Heart left ventricle (tissue), 13 donors: ENCODE measurements around the gene LHFPL3.

Experiments used
- POLR2A ChIP-seq, 2 donors: fragments of 450-650 bp; IDR thresholded peaks; one replicate each; pipeline ENCODE4 v1.6.1; 2017; ENCODE audit warnings: antibody characterized with exemption in 2 of 2, mild to moderate bottlenecking in 2 of 2, moderate library complexity in 2 of 2
- TF ChIP-seq, protein P1 (sequence below), 12 donors: fragments of 200-600 bp; sonication (generic) in 4 of 12; IDR thresholded peaks; one replicate each; pipeline versions ENCODE4 v1.5.0 to v1.8.0; 2018 to 2022; ENCODE audit warnings: antibody characterized with exemption in 12 of 12, mild to moderate bottlenecking in 5 of 12
- donor health status: ischemic (EF 13 %, LVEDD 7.1; RV severe dilation, severe dysfunction).
- donor health status: DM: no; HTN: yes; CAD: no.
- donor health status: DM: no; HTN: no; CAD: no.
- donor health status: ischemic (EF 25% LVEDD 6.9; RV normal size, moderate dysfunction).
- donor health status: ischemic (EF 25% LVEDD 5.7; RV mildly dilated, moderate dysfunction).
- donor health status: ischemic (EF 35%, LVEDD 5.7; RV mildly dilated, moderate dysfunction).
- donor health status: nonischemic (EF 11% LVEDD 7.7; RV severe dilation, severe dysfunction).
- donor health status: DM: yes; HTN: yes; CAD: no.
- donor health status: PGD.
- donor health status: ischemic (EF 29% LVEDD 5.4; RV normal size, mild dysfunction).
- donor health status: nonischemic (EF 23%, LVEDD 6.1; RV moderate dilation, normal function).

DNA sequence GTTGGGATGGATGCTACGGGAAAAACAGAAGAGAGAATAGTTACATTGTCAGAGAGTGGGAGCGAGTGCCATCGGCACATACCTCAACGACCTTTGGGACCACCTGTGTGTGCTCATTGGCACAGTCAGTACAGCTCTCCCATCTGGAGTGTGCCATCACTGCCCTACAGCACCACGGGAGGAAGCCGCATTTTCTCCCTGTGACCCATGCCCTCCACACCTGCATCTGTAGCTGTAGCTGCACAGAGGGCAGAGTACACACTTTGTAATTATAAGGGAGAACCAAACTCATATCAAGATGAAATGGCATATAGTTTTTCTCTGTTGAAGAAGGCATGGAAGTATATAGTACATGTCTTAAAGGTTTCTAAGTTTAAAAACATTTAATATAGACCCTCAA, 207.4 kb downstream of the LHFPL3 start:
- TF ChIP-seq, protein P1, sequence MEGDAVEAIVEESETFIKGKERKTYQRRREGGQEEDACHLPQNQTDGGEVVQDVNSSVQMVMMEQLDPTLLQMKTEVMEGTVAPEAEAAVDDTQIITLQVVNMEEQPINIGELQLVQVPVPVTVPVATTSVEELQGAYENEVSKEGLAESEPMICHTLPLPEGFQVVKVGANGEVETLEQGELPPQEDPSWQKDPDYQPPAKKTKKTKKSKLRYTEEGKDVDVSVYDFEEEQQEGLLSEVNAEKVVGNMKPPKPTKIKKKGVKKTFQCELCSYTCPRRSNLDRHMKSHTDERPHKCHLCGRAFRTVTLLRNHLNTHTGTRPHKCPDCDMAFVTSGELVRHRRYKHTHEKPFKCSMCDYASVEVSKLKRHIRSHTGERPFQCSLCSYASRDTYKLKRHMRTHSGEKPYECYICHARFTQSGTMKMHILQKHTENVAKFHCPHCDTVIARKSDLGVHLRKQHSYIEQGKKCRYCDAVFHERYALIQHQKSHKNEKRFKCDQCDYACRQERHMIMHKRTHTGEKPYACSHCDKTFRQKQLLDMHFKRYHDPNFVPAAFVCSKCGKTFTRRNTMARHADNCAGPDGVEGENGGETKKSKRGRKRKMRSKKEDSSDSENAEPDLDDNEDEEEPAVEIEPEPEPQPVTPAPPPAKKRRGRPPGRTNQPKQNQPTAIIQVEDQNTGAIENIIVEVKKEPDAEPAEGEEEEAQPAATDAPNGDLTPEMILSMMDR (IDR thresholded peaks at IDR 0.05) = no peak
- no peak for TF ChIP-seq POLR2A (IDR thresholded peaks at IDR 0.05)
